Epithelial cell of proximal tubule (primary cell): ENCODE data around the gene CTIF. TPM values are rescaled to one million over a fixed set of nuclear protein-coding genes. Genes with fewer than 3 reads are reported as not detected.

ENCODE experiments used
- DNase-seq: peaks from one replicate; pipeline ENCODE4 v3.0.0-alpha.2; 2011; ENCODE audit warnings: low read depth
- H3K4me3 ChIP-seq: 2 replicates; pipeline ENCODE4 v1.5.1; 2011; ENCODE audit warnings: low read depth, mild to moderate bottlenecking, low read length
- CTCF ChIP-seq: conservative IDR thresholded peaks from 2 replicates; pipeline ENCODE4 v1.5.1; 2012; ENCODE audit warnings: low read depth, mild to moderate bottlenecking, low read length
- total RNA-seq: library from RNA; depleted of rRNA; stranded (reverse); fragments of >200 nt; gene quantifications from 2 replicates; pipeline ENCODE4 v1.2.3, GENCODE V29; 2015

The CTIF gene
- total RNA-seq, 1 donor from 2014 or later = 12.9 TPM

DNA sequence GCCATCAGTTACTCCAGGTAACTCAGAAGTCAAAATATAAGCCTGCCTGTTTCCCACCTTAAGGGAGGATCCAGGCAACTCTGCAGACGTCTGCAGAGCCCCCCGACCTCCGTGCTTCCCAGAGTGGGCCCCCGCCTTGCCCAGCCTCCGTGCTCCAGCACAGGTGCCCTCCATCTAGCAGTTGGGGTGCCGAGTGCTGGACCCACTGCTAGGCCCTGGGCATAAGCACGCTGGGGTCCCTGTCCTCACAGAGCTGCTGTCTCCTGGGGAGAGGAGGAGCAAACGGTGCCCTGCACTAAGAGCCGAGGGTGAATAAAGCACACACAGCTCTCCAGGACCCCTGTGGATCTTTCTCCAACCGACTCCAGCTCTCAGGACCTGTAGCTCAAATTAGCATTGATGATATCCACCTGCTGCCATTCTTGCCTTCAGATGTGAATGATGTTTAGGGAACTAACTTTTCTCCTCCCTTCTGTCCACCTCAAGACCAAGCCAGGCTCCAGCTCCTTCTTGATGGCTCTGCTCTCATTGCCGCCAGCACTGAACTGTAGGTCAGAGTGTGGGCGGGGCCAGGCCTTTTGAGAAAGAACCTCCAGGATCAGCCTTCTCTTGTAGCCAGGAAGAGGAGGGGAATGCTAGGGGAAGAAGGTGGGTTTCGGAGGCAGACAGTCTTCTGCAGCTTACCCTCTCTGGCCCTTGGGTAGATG lies 290.8 kb downstream of the CTIF start:
- no peak for DNase-seq
- TF ChIP-seq CTCF = no peak
- no peak overlapping the region for H3K4me3 ChIP-seq

DNA sequence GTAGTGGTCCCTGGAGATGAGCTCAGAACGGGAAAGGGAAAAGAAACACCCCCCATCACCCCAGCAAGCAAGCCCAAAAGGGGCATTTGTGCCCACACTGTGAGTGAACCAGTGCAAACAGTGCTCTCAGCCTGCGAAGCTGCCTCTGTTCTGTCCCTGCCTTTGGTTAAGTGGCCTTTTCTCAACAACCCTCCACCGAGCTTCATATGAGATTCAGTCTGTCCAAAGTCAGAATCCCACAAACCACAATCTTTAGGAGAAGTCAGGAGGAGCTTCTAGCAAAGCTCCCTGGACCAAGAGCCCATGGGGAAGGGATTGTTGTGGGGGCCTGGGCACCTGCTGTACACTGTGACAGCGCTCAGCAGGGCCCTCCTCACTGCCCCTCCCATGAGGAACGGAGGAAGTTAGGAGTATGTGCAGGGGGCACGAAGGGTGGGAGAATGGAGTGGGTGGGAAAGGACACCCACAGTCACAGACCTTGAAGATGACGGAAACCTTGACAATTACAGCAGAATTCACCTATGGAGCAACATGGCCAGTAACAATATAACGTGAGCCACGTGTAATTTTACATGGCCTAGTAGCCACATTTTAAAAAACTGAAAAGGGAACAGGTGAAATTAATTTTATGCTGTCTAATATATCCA lies 292.4 kb downstream of the CTIF start:
- no peak for TF ChIP-seq CTCF
- no peak overlapping the region for H3K4me3 ChIP-seq
- DNase-seq = no peak

- DNase-seq = no peak
- TF ChIP-seq CTCF = no peak
- no peak overlapping the region for H3K4me3 ChIP-seq
Measured at GRCh38 chr18:48831802-48832201, 293.0 kb downstream of the CTIF start.

GRCh38 chr18:48832938-48833700 lies 294.3 kb downstream of the CTIF start:
- H3K4me3 ChIP-seq = peak overlapping the region; percentile 3
- DNase-seq = no peak
- TF ChIP-seq CTCF = no peak

GRCh38 chr18:48833701-48834412 lies 295.0 kb downstream of the CTIF start:
- H3K4me3 ChIP-seq = peak overlapping the region; percentile 28
- no peak for TF ChIP-seq CTCF
- DNase-seq = no peak

- DNase-seq = peak; percentile 59
- peak overlapping the region; percentile 28 for H3K4me3 ChIP-seq
- TF ChIP-seq CTCF = no peak
Measured at GRCh38 chr18:48834413-48835031, 295.7 kb downstream of the CTIF start.
